Measurements from ENCODE around the gene PKNOX2.
A peak's percentile ranks its signal among the peaks of the same experiment; 100 is the strongest.

PKNOX2 gene

GRCh38 chr11:125320347-125321076 is 156.0 kb downstream of the PKNOX2 start:
- Mint-ChIP-seq H3K4me1 (peaks cover 30% of the 10 kb centered on the region), H3K27me3 (ENCODE audit: low read depth, poor library complexity) (no peaks in the 10 kb centered on the region), H3K9me3 (peaks cover 30% of the 10 kb centered on the region), H3K4me3 (no peak overlapping the region), H3K27ac (no peak overlapping the region), H3K36me3 (ENCODE audit: low read depth) (peaks cover 51% of the 10 kb centered on the region)
- no peak for DNase-seq
- TF ChIP-seq CTCF (IDR thresholded peaks at IDR 0.05), result no peak

GRCh38 chr11:125322289-125322688 is 157.7 kb downstream of the PKNOX2 start:
- DNase-seq, result no peak
- TF ChIP-seq CTCF (IDR thresholded peaks at IDR 0.05), result no peak
- H3K27me3 Mint-ChIP-seq (ENCODE audit: low read depth, poor library complexity), result no peaks in the 10 kb centered on the region
- peaks cover 46% of the 10 kb centered on the region for H3K4me1 Mint-ChIP-seq
- H3K27ac Mint-ChIP-seq, result no peak overlapping the region
- peaks cover 33% of the 10 kb centered on the region for H3K36me3 Mint-ChIP-seq (ENCODE audit: low read depth)
- H3K4me3 Mint-ChIP-seq, result no peak overlapping the region
- H3K9me3 Mint-ChIP-seq, result peaks cover 17% of the 10 kb centered on the region

GRCh38 chr11:125325196-125325595 is 160.6 kb downstream of the PKNOX2 start:
- Mint-ChIP-seq H3K4me3 (no peak overlapping the region), H3K4me1 (peaks cover 60% of the 10 kb centered on the region), H3K36me3 (ENCODE audit: low read depth) (peaks cover 9% of the 10 kb centered on the region), H3K27ac (no peak overlapping the region), H3K27me3 (ENCODE audit: low read depth, poor library complexity) (no peaks in the 10 kb centered on the region), H3K9me3 (no peaks in the 10 kb centered on the region)
- DNase-seq, result no peak
- TF ChIP-seq CTCF (IDR thresholded peaks at IDR 0.05), result no peak

- no peak for TF ChIP-seq CTCF (IDR thresholded peaks at IDR 0.05)
- no peaks in the 10 kb centered on the region for H3K36me3 Mint-ChIP-seq (ENCODE audit: low read depth)
- H3K4me3 Mint-ChIP-seq, result no peak overlapping the region
- no peak for DNase-seq
- H3K27me3 Mint-ChIP-seq (ENCODE audit: low read depth, poor library complexity), result no peaks in the 10 kb centered on the region
- H3K4me1 Mint-ChIP-seq, result peaks cover 60% of the 10 kb centered on the region
- H3K27ac Mint-ChIP-seq, result peak overlapping the region; percentile 71
- no peaks in the 10 kb centered on the region for H3K9me3 Mint-ChIP-seq
Observed at GRCh38 chr11:125326126-125326525, 161.6 kb downstream of the PKNOX2 start.

- Mint-ChIP-seq H3K4me3 (no peak overlapping the region), H3K27ac (peak overlapping the region; percentile 36), H3K36me3 (ENCODE audit: low read depth) (peaks cover 5% of the 10 kb centered on the region), H3K4me1 (peaks cover 61% of the 10 kb centered on the region), H3K27me3 (ENCODE audit: low read depth, poor library complexity) (no peaks in the 10 kb centered on the region), H3K9me3 (no peaks in the 10 kb centered on the region)
- TF ChIP-seq CTCF (IDR thresholded peaks at IDR 0.05), result no peak
- DNase-seq, result no peak
Observed at GRCh38 chr11:125327518-125328224, 163.1 kb downstream of the PKNOX2 start.
